ENCODE data around the gene WDR5.

WDR5 gene

GRCh38 chr9:134162212-134162775 is 26.4 kb downstream of the WDR5 start:
- DNase-seq (ENCODE audit: low spot score): no peak
- in situ Hi-C loops (cut with MboI; ENCODE audit: low pct_unique_long_range_greater_than_20kb, low sequenced_read_pairs, unreplicated experiment): loop anchor here (10.0 kb wide), 2 partner anchors 213 to 283 kb away; no protein-coding TSS in a partner anchor
- TF ChIP-seq CTCF (IDR thresholded peaks at IDR 0.05; ENCODE audit: extremely low read depth, insufficient read depth, missing control alignments): no peak

GRCh38 chr9:134162926-134163370 is 27.1 kb downstream of the WDR5 start:
- DNase-seq (ENCODE audit: low spot score): no peak
- TF ChIP-seq CTCF (IDR thresholded peaks at IDR 0.05; ENCODE audit: extremely low read depth, insufficient read depth, missing control alignments): no peak
- in situ Hi-C loops (cut with MboI; ENCODE audit: low pct_unique_long_range_greater_than_20kb, low sequenced_read_pairs, unreplicated experiment): loop anchor here (10.0 kb wide), 2 partner anchors 212 to 282 kb away; no protein-coding TSS in a partner anchor

- TF ChIP-seq CTCF (IDR thresholded peaks at IDR 0.05; ENCODE audit: extremely low read depth, insufficient read depth, missing control alignments): peak; percentile 5
- DNase-seq (ENCODE audit: low spot score): peak; percentile 69
- in situ Hi-C loops (cut with MboI; ENCODE audit: low pct_unique_long_range_greater_than_20kb, low sequenced_read_pairs, unreplicated experiment): loop anchor here (10.0 kb wide), 2 partner anchors 211 to 281 kb away; no protein-coding TSS in a partner anchor
Observed at GRCh38 chr9:134163371-134164196, 27.7 kb downstream of the WDR5 start.

GRCh38 chr9:134164879-134165278 is 29.0 kb downstream of the WDR5 start:
- DNase-seq (ENCODE audit: low spot score): no peak
- TF ChIP-seq CTCF (IDR thresholded peaks at IDR 0.05; ENCODE audit: extremely low read depth, insufficient read depth, missing control alignments): no peak
- in situ Hi-C loops (cut with MboI; ENCODE audit: low pct_unique_long_range_greater_than_20kb, low sequenced_read_pairs, unreplicated experiment): loop anchor here (10.0 kb wide), 2 partner anchors 210 to 280 kb away; no protein-coding TSS in a partner anchor

- no peak for DNase-seq (ENCODE audit: low spot score)
- in situ Hi-C loops (cut with MboI; ENCODE audit: low pct_unique_long_range_greater_than_20kb, low sequenced_read_pairs, unreplicated experiment): loop anchor here (10.0 kb wide), 2 partner anchors 209 to 279 kb away; no protein-coding TSS in a partner anchor
Observed at GRCh38 chr9:134165357-134166315, 29.8 kb downstream of the WDR5 start.

More at GRCh38 chr9:134165357-134166315, 29.8 kb downstream of the WDR5 start:
- no peak for TF ChIP-seq CTCF (IDR thresholded peaks at IDR 0.05; ENCODE audit: extremely low read depth, insufficient read depth, missing control alignments)

All from GM13977 (cell line).